Ishikawa (cell line): ENCODE results near the gene MRPL10.

Experiments used
- CEBPB ChIP-seq: IDR thresholded peaks from 2 replicates; pipeline ENCODE4 v1.6.1; 2012
- CREB1 ChIP-seq: IDR thresholded peaks from 2 replicates; pipeline ENCODE4 v1.6.1; 2012; ENCODE audit warnings: low read depth
- EGR1 ChIP-seq: IDR thresholded peaks from 2 replicates; pipeline ENCODE4 v1.6.1; 2012
- EP300 ChIP-seq: IDR thresholded peaks from 2 replicates; pipeline ENCODE4 v1.6.1; 2012; ENCODE audit warnings: borderline replicate concordance
- FOXM1 ChIP-seq: IDR thresholded peaks from 2 replicates; pipeline ENCODE4 v1.6.1; 2012; ENCODE audit warnings: low read depth, borderline replicate concordance
- NFIC ChIP-seq: IDR thresholded peaks from 2 replicates; pipeline ENCODE4 v1.6.1; 2012
- RAD21 ChIP-seq: IDR thresholded peaks from 2 replicates; pipeline ENCODE4 v1.6.1; 2012; ENCODE audit warnings: low read depth
- TAF1 ChIP-seq: IDR thresholded peaks from 2 replicates; pipeline ENCODE4 v1.6.1; 2012; ENCODE audit warnings: low read depth, mild to moderate bottlenecking
- TCF12 ChIP-seq: IDR thresholded peaks from 2 replicates; pipeline ENCODE4 v1.6.1; 2012; ENCODE audit warnings: low read depth
- TEAD4 ChIP-seq: IDR thresholded peaks from 2 replicates; pipeline ENCODE4 v1.6.1; 2012
- YY1 ChIP-seq: IDR thresholded peaks from 2 replicates; pipeline ENCODE4 v1.6.1; 2012; ENCODE audit warnings: low read depth
- ZBTB7A ChIP-seq: IDR thresholded peaks from 2 replicates; pipeline ENCODE4 v1.6.1; 2012; ENCODE audit warnings: low read depth
- TF ChIP-seq, protein P1 (sequence below): IDR thresholded peaks from 2 replicates; pipeline ENCODE4 v1.6.1; 2012; ENCODE audit warnings: low read depth, mild to moderate bottlenecking
- TF ChIP-seq, protein P2 (sequence below): IDR thresholded peaks from 2 replicates; pipeline ENCODE4 v1.6.1; 2012
- TF ChIP-seq, protein P3 (sequence below): IDR thresholded peaks from 2 replicates; pipeline ENCODE4 v1.6.1; 2012

MRPL10 gene

DNA sequence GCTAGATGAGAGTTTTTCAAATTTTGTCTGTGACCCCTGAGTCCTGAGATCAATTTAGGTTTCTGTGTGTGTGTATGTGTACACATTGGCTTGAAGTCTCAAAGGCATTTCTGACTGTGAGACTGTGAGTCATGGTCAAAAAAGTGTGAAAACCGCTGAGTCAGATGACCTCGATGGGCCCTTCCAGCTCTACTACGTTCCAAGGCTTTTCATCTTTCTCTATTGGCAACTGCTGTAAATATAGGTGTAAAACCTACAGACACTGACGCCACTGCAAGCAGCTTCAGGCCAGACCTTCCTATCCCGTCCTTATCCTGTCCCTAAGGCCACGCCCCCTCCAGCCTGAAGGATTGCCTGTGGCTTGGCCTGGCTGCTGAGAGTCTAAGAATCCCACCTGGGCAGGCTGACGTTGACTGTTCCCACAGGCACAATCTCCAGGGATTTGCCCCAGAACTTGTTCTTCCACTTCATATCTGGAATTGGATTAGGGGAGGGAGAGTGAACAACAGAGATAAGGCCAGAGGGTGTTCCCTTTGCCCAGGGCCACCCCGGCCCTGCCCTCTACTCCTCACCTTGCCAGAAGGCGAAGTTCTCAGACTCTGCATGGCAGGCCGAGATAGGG lies 21.0 kb downstream of the MRPL10 start:
- no peak for TF ChIP-seq ZBTB7A

DNA sequence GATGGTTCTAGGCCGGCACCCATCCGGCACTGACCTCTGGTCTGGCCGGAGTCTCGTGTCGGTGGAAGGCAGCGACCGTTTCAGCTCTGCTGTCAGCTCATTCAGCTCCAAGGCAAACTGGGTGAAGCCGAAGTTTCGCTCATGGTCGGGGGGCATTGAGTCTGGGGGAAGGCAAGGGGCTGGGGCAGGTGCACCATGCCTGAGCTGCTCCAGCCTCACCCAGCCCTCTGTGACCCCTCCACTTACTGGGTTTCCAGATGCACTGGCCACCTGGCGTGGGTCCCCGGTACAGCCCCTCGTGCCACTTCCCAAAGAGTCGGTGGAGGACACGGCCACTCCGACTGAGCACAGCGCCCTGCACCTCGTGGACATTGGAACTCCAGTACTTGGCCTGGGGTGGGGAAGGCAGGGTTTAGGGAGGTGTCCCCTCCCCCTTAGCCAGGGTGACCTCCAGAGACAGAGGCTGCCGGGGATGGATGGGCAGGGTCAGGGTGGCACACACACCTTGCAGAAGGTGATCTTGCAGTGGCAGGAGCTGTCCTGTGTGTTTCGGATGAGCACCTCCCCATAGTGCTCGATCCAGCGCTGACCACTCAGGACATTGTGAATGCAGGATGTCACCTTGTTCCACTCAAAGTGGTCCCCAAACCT lies 22.4 kb downstream of the MRPL10 start:
- TF ChIP-seq EP300: no peak
- no peak for TF ChIP-seq NFIC
- no peak for TF ChIP-seq CREB1
- TF ChIP-seq, protein P1, sequence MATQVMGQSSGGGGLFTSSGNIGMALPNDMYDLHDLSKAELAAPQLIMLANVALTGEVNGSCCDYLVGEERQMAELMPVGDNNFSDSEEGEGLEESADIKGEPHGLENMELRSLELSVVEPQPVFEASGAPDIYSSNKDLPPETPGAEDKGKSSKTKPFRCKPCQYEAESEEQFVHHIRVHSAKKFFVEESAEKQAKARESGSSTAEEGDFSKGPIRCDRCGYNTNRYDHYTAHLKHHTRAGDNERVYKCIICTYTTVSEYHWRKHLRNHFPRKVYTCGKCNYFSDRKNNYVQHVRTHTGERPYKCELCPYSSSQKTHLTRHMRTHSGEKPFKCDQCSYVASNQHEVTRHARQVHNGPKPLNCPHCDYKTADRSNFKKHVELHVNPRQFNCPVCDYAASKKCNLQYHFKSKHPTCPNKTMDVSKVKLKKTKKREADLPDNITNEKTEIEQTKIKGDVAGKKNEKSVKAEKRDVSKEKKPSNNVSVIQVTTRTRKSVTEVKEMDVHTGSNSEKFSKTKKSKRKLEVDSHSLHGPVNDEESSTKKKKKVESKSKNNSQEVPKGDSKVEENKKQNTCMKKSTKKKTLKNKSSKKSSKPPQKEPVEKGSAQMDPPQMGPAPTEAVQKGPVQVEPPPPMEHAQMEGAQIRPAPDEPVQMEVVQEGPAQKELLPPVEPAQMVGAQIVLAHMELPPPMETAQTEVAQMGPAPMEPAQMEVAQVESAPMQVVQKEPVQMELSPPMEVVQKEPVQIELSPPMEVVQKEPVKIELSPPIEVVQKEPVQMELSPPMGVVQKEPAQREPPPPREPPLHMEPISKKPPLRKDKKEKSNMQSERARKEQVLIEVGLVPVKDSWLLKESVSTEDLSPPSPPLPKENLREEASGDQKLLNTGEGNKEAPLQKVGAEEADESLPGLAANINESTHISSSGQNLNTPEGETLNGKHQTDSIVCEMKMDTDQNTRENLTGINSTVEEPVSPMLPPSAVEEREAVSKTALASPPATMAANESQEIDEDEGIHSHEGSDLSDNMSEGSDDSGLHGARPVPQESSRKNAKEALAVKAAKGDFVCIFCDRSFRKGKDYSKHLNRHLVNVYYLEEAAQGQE: no peak
- no peak for TF ChIP-seq CEBPB
- no peak for TF ChIP-seq EGR1
- TF ChIP-seq TAF1: no peak
- TF ChIP-seq TEAD4: no peak
- TF ChIP-seq, protein P2, sequence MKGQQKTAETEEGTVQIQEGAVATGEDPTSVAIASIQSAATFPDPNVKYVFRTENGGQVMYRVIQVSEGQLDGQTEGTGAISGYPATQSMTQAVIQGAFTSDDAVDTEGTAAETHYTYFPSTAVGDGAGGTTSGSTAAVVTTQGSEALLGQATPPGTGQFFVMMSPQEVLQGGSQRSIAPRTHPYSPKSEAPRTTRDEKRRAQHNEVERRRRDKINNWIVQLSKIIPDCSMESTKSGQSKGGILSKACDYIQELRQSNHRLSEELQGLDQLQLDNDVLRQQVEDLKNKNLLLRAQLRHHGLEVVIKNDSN: no peak
- TF ChIP-seq RAD21: no peak
- TF ChIP-seq, protein P3, sequence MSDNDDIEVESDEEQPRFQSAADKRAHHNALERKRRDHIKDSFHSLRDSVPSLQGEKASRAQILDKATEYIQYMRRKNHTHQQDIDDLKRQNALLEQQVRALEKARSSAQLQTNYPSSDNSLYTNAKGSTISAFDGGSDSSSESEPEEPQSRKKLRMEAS: no peak
- no peak for TF ChIP-seq FOXM1
- no peak for TF ChIP-seq ZBTB7A
- no peak for TF ChIP-seq TCF12
- no peak for TF ChIP-seq YY1

DNA sequence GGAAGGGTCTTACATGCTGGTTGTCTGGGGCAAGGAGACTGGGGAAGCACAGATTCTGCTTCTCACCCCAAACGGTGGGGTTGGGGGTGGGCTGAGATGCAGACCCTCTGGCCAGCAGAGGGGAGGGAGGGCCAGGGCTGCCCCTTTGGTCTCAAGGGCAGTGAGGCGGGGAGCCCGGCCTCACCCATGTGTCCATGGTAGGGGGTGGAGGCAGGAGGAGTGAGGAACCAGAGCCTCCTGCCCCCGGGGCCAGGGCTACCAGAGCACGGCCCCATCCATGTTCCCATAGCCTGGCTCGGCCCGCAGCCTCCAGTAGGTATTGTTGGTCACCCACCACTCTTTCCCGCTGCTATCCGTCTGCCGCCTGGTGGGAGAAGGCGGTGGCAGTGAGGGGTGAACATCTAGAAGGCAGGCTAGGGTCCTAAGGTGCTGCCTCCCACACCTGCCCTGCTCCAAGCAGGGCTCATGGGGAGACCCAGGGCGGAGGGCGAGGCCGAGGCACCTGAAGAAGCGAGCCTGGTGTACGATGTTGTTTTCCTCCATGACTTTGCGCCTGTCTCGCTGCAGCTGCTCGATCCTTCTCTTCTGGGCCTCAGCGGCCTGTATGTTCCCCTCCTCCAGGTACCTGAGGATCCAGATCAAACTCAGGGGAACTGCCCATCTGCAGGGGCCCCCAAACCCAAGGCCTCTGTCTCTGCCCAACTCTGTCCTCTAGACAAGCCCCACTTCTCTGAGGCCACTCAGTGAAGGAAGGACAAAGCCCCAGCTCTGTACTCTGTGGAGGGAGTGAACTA lies 23.1 kb downstream of the MRPL10 start:
- TF ChIP-seq, protein P1: no peak
- no peak for TF ChIP-seq YY1
- TF ChIP-seq, protein P3: no peak
- no peak for TF ChIP-seq NFIC

DNA sequence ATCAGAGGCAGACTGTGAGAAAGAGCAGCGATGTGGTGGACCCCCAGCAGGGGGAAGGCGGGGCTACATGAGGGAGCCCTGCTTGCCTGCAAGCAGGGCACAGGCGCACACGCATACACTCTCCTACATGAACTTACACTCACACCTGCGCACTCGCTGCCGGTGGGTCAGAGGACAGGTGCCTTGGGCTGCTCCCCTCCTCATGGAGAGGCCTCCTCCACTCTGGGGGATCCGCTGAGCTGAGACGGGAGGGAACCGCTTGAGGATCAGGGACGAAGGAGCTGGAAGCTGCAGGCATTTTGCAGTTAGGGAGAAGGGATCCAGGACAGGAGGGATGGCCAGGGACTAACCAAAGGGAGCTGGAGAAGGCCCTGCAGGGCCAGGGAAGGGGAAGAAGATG lies 23.9 kb downstream of the MRPL10 start:
- TF ChIP-seq TCF12 (no peak), EGR1 (no peak), CREB1 (no peak), TEAD4 (no peak), NFIC (no peak), EP300 (no peak), CEBPB (no peak), RAD21 (no peak)
- TF ChIP-seq, protein P1: no peak

DNA sequence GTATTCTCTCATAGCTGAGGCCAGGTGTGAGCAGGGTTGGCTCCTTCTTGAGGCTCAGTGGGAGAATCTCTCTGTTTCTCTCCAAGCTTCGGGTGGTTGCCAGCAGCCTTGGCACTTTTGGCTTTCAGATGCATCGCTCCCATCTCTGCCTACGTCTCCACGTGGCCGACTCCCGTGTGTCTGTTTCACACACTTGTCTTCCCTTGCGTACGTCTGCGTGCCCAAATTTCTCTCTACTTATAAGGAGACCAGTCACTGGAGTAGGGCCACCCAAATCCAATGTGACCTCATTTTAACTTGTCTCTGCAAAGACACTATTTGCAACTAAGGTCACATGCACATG lies 24.5 kb downstream of the MRPL10 start:
- TF ChIP-seq, protein P1: no peak
- TF ChIP-seq RAD21: no peak
- TF ChIP-seq TCF12: no peak
- TF ChIP-seq, protein P2: no peak
- TF ChIP-seq EP300: no peak
- TF ChIP-seq CREB1: no peak
- TF ChIP-seq NFIC: no peak
- no peak for TF ChIP-seq ZBTB7A
- TF ChIP-seq, protein P3: no peak
- no peak for TF ChIP-seq TAF1
- TF ChIP-seq TEAD4: no peak
- TF ChIP-seq EGR1: no peak
- TF ChIP-seq YY1: no peak
- TF ChIP-seq CEBPB: no peak
- TF ChIP-seq FOXM1: no peak
